H7 (cell line): ENCODE results near the gene IRF7. TPM values are rescaled to one million over a fixed set of nuclear protein-coding genes. Genes with fewer than 3 reads are reported as not detected.

Experiments used
- DNase-seq: peaks from one replicate; pipeline ENCODE4 v3.0.0; 2012
- H3K27me3 ChIP-seq: 2 replicates; pipeline ENCODE4 v1.6.0; 2011; ENCODE audit warnings: mild to moderate bottlenecking, low read length; ENCODE audit not compliant: control insufficient read depth, insufficient read depth
- H3K36me3 ChIP-seq: replicated peaks from 2 replicates; pipeline ENCODE4 v1.5.1; 2011; ENCODE audit warnings: low read length; ENCODE audit not compliant: control insufficient read depth, insufficient read depth
- H3K4me3 ChIP-seq: 2 replicates; pipeline ENCODE4 v1.5.1; 2011; ENCODE audit warnings: low read depth, mild to moderate bottlenecking, control low read depth, low read length, moderate library complexity; ENCODE audit not compliant: insufficient read depth
- total RNA-seq: library from RNA; depleted of rRNA; stranded (reverse); fragments of >200 nt; shearing (Covaris generic); gene quantifications from 2 replicates; pipeline ENCODE4 v1.2.3, GENCODE V29; 2014

Gene IRF7
- total RNA-seq, 1 experiment from 2014 or later = 13.6 TPM

GRCh38 chr11:635945-636510 lies 20.3 kb upstream of the IRF7 start:
- Histone ChIP-seq H3K27me3 (peaks cover 33% of the 10 kb centered on the region), H3K36me3 (no peaks in the 10 kb centered on the region), H3K4me3 (no peak overlapping the region; the same call in 1 of the 2 replicates)
- peak; percentile 52 for DNase-seq

DNA sequence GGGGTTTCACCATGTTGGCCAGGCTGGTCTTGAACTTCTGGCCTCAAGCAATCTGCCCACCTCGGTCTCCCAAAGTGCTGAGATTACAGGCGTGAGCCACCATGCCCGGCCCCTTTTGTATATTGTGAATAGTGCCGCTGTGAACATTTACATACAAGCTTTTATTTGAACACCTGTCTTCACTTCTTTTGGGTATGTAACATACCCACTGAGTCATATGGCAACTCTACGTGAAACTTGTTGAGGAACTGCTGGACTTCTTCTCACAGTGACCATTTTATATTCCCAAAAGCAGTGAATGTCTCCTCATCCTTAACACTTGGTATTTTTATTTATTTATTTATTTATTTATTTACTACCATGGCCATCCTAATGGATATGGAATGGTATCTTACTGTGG lies 15.1 kb upstream of the IRF7 start:
- Histone ChIP-seq H3K27me3 (no peaks in the 10 kb centered on the region; the same call in 1 of the 2 replicates), H3K36me3 (no peaks in the 10 kb centered on the region), H3K4me3 (no peak overlapping the region)
- no peak for DNase-seq

- Histone ChIP-seq H3K36me3 (no peaks in the 10 kb centered on the region), H3K27me3 (no peaks in the 10 kb centered on the region; the same call in 1 of the 2 replicates), H3K4me3 (no peak overlapping the region)
- no peak for DNase-seq
Measured at GRCh38 chr11:629237-629583, 13.5 kb upstream of the IRF7 start.

- Histone ChIP-seq H3K36me3 (no peaks in the 10 kb centered on the region), H3K4me3 (no peak overlapping the region), H3K27me3 (no peaks in the 10 kb centered on the region; the same call in 1 of the 2 replicates)
- DNase-seq = no peak
Measured at GRCh38 chr11:628056-628455, 12.3 kb upstream of the IRF7 start.

- no peaks in the 10 kb centered on the region; the same call in 1 of the 2 replicates for H3K27me3 ChIP-seq
- no peak for DNase-seq
- no peak overlapping the region for H3K4me3 ChIP-seq
- no peaks in the 10 kb centered on the region for H3K36me3 ChIP-seq
Measured at GRCh38 chr11:627308-627576, 11.5 kb upstream of the IRF7 start.

DNA sequence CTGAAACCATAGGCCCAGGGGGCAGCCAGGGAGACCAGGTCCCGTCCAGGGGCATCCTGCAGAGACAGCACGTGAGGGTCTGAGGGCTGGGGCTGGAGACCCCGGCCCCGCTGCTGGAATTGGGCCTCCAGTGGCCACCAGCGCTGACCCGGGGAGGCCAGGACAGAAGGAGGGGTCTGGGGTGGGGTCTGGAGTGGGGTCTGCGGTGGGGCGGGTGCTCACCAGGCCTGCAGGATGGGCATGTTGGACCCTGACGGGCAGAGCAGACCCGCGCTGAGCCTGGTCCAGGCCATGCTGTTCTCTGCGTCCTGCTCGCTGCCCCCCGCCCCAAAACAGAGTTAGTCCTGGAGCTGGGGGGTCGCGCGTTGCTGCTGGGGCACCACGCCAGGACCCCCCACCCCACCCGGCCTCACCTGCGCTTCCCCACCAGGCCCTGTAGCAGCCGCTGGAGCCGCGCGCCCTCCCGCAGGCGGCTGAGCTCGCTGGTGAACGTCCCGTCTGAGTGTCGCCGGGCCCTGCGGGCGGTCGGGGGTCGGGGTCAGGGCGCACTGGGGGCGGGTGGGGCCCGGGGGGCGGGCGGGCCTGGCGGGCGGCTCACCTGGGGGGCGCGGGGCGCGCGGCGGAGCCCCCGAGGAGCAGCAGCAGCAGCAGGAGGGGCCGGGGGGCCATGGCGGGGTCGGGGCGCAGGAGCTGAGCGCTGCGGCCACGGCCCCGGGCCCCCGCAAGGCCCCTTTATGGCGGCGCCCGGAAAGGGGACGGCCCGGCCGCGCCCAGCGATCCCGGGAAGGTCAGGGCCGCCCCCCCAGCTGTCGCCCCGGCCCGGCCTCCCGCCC lies 10.9 kb upstream of the IRF7 start, which contains the start of gene SCT:
Gene SCT (minus strand): TSS at position 707 of the 833 bp plus-strand sequence. CDS start 38 bp downstream, at position 669.
- H3K36me3 ChIP-seq = no peaks in the 10 kb centered on the region
- no peak within 1 kb of the TSS; the same call in 1 of the 2 replicates for H3K4me3 ChIP-seq
- DNase-seq = peak; percentile 92
- H3K27me3 ChIP-seq = no peaks in the 10 kb centered on the region; the same call in 1 of the 2 replicates

GRCh38 chr11:625636-626268 lies 10.0 kb upstream of the IRF7 start:
- no peak overlapping the region for H3K4me3 ChIP-seq
- no peak for DNase-seq
- H3K36me3 ChIP-seq = no peaks in the 10 kb centered on the region
- no peaks in the 10 kb centered on the region; the same call in 1 of the 2 replicates for H3K27me3 ChIP-seq

- no peak for DNase-seq
- Histone ChIP-seq H3K36me3 (no peaks in the 10 kb centered on the region), H3K27me3 (no peaks in the 10 kb centered on the region; the same call in 1 of the 2 replicates), H3K4me3 (no peak within 1 kb of the TSS)
Measured at GRCh38 chr11:624705-625635, 9.2 kb upstream of the IRF7 start, which contains the start of gene CDHR5. Gene CDHR5 (minus strand): TSS chr11:624955. CDS start chr11:624902, 53 bp downstream.

DNA sequence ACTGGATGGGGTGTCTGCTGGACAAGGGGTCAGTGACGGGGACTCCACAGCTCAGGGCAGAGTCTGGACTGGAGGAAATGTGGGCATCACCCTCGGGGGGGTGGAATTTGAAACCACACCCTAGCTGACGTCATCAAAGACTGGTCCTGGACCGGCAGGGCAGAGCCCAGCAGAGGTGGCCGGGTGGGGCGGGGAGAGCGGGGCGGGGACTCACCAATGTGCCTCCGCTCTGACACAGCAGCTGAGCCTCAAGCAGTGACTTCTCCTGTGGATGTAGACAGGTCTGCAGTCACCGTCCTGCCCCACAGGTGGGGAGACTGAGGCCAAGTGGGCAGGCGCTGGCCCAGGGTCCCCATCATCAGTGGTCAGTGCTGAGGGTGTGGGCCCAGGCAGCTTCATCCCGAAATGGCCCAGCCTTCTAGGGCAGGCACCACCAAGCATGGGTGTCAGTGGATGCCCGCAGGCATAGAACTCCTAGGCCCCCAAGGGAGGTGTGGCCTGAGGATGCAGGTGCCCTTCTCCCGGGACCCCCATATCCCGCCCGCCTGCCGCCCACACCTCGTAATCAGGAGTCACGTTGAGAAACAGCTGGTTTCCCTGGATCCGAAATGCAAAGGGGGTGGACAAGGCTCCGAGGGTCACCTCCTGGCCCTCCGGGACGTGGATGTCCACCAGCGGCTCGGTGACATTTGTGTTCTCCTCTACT lies 8.4 kb upstream of the IRF7 start:
- Histone ChIP-seq H3K36me3 (no peaks in the 10 kb centered on the region), H3K4me3 (no peak overlapping the region), H3K27me3 (no peaks in the 10 kb centered on the region; the same call in 1 of the 2 replicates)
- no peak for DNase-seq

DNA sequence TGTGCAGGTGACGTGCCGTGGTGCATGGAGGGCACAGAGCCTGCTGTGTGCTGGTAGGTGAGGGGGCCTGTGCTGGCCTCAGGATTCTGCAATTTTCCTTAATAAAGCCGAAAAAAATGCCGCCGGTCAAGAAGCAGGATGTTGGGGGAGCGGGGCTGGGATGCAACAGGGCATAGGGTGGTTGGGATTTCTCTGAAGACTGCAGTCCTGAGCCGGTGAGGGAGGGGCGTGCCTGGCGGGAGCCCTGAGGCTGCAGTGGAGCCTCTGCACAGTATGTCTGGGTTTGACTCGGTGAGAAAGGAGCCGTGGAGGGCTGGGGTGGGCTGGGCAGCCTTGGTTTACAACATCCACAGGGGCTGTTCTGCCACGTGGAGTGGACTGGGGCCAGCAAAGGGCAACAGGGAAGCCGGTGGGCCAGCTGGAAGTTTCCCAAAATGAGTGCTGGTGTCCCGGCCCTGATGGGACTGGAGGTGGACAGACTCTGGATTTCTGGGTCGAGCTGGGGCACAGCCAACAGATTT lies 7.7 kb upstream of the IRF7 start:
- H3K4me3 ChIP-seq = no peak overlapping the region
- no peaks in the 10 kb centered on the region; the same call in 1 of the 2 replicates for H3K27me3 ChIP-seq
- H3K36me3 ChIP-seq = no peaks in the 10 kb centered on the region
- no peak for DNase-seq

- Histone ChIP-seq H3K4me3 (no peak overlapping the region), H3K36me3 (no peaks in the 10 kb centered on the region), H3K27me3 (no peaks in the 10 kb centered on the region)
- no peak for DNase-seq
Measured at GRCh38 chr11:621838-622237, 6.1 kb upstream of the IRF7 start.

DNA sequence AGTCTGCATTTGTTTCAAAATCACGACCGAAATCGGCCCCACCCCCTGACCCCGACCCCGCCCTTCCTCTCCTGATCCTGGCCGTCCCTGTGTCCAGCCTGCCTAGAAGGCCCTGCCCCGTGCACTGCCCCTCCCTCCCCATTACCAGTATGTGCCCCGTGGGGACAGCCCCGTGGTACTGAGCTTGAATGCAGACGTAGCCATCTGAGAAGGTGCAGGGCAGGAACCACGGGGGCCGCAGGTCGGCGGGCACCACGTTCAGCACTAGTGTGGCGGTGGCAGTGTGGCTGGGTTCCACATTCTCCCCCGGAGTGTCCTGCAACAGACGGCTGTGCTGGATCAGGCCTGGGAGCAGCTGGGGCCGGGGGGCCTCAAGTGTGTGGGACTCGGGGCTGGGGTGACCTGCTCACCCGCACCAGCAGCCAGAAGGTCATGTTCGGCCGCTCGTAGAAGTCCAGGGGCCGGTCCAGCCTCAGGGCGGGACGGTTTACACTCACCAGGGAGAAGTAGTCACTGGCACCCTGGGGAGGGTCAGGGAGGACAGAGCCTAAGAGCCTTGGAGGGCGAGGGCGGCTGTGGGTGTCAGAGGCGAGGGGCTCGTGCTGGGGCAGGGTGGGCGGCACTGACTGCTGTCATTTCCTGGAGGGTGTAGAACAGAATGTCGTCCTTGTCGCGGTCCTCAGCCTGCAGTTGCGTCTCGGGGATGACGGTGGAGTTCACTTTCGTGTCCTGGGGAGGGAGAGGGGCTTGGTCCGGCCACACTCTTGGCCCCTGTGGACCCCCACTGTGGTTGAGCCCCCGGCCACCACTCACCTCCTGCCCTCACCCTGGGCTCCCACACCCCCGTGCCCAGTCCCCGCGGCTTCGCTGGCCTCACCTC lies 5.4 kb upstream of the IRF7 start:
- Histone ChIP-seq H3K27me3 (no peaks in the 10 kb centered on the region), H3K4me3 (no peak overlapping the region), H3K36me3 (no peaks in the 10 kb centered on the region)
- DNase-seq = no peak

- no peak for DNase-seq
- Histone ChIP-seq H3K36me3 (no peaks in the 10 kb centered on the region), H3K4me3 (no peak overlapping the region), H3K27me3 (no peaks in the 10 kb centered on the region)
Measured at GRCh38 chr11:620201-620600, 4.5 kb upstream of the IRF7 start.
